AG04450 (cell line): ENCODE data around the gene AQP2. TPM values are rescaled to one million over a fixed set of nuclear protein-coding genes. Genes with fewer than 3 reads are reported as not detected.

Experiments used
- CTCF ChIA-PET: fragments of 300-600, 350-600 bp; formaldehyde crosslinking; extraction: SDS; loops from one replicate; lab custom pipeline; 2022; ENCODE audit warnings: antibody characterized with exemption, inconsistent platforms; lab: Charles Lee
- POLR2A ChIA-PET: fragments of 350-600 bp; formaldehyde crosslinking; extraction: SDS; loops from one replicate; lab custom pipeline; 2021; ENCODE audit warnings: antibody characterized with exemption, inconsistent platforms; lab: Yijun Ruan, JAX
- DNase-seq: peaks from one replicate; pipeline ENCODE4 v3.0.0-alpha.2; 2011; ENCODE audit warnings: low read depth, low spot score
- H3K27ac ChIP-seq: one replicate; pipeline ENCODE4 v1.5.1; 2012; ENCODE audit warnings: low read depth, low read length, control low read depth
- H3K27me3 ChIP-seq: one replicate; pipeline ENCODE4 v1.6.0; 2012; ENCODE audit warnings: low read length; ENCODE audit not compliant: control insufficient read depth, insufficient read depth
- H3K4me3 ChIP-seq: 2 replicates; pipeline ENCODE4 v1.5.1; 2011; ENCODE audit warnings: mild to moderate bottlenecking, low read depth, low read length, control low read depth
- H3K9me3 ChIP-seq: 2 replicates; pipeline ENCODE4 v1.5.1; 2012; ENCODE audit warnings: low read length; ENCODE audit not compliant: control insufficient read depth, insufficient read depth
- CTCF ChIP-seq: IDR thresholded peaks from 2 replicates; pipeline ENCODE4 v1.5.1; 2011; ENCODE audit warnings: low read depth, low read length, control low read depth, inconsistent platforms
- polyA plus RNA-seq: library from polyadenylated mRNA; depleted of rRNA; stranded (reverse); fragments of >200 nt; gene quantifications from 2 replicates; pipeline ENCODE4 v1.2.3, GENCODE V29; 2011

AQP2 gene
- polyA plus RNA-seq, 1 experiment = not detected

GRCh38 chr12:49907352-49907751 is 43.2 kb upstream of the AQP2 start:
- Histone ChIP-seq H3K9me3 (no peaks in the 10 kb centered on the region), H3K27ac (no peak overlapping the region), H3K4me3 (no peak overlapping the region), H3K27me3 (peaks cover 2% of the 10 kb centered on the region)
- CTCF ChIA-PET = interaction anchor here (0.8 to 2.5 kb wide), 5 partner anchors 38 to 205 kb away, joined by 3 to 13 read pairs (median 4); partner anchors contain the start of genes COX14 and TMBIM6
- no peak for TF ChIP-seq CTCF
- DNase-seq = no peak
- POLR2A ChIA-PET = no interaction called here

- CTCF ChIA-PET = interaction anchor here (1.8 kb wide), 1 partner anchor 36 kb away, joined by 7 read pairs; no protein-coding TSS in a partner anchor
- no peak for TF ChIP-seq CTCF
- Histone ChIP-seq H3K4me3 (no peak overlapping the region), H3K27ac (no peak overlapping the region), H3K9me3 (no peaks in the 10 kb centered on the region), H3K27me3 (peaks cover 2% of the 10 kb centered on the region)
- DNase-seq = no peak
- POLR2A ChIA-PET = interaction anchor here (0.6 to 1.2 kb wide), 2 partner anchors 40 to 287 kb away, joined by 4 to 7 read pairs; no protein-coding TSS in a partner anchor
These were observed 41.2 kb upstream of the AQP2 start for GRCh38 chr12:49909356-49909755.

GRCh38 chr12:49909826-49910225 is 40.7 kb upstream of the AQP2 start:
- TF ChIP-seq CTCF = no peak
- CTCF ChIA-PET = interaction anchor here (1.8 kb wide), 1 partner anchor 36 kb away, joined by 7 read pairs; no protein-coding TSS in a partner anchor
- H3K27me3 ChIP-seq = peaks cover 2% of the 10 kb centered on the region
- H3K27ac ChIP-seq = no peak overlapping the region
- POLR2A ChIA-PET = interaction anchor here (0.6 to 1.2 kb wide), 2 partner anchors 41 to 287 kb away, joined by 4 to 7 read pairs; no protein-coding TSS in a partner anchor
- no peak for DNase-seq
- H3K4me3 ChIP-seq = no peak overlapping the region
- H3K9me3 ChIP-seq = no peaks in the 10 kb centered on the region

- TF ChIP-seq CTCF = no peak
- no peak for DNase-seq
- Histone ChIP-seq H3K27ac (no peak overlapping the region), H3K4me3 (no peak overlapping the region), H3K27me3 (peaks cover 2% of the 10 kb centered on the region), H3K9me3 (no peaks in the 10 kb centered on the region)
- ChIA-PET CTCF (interaction anchor here (1.8 kb wide), 1 partner anchor 35 kb away, joined by 7 read pairs; no protein-coding TSS in a partner anchor), POLR2A (interaction anchor here (1.2 kb wide), 1 partner anchor 41 kb away, joined by 4 read pairs; no protein-coding TSS in a partner anchor)
These were observed 40.0 kb upstream of the AQP2 start for GRCh38 chr12:49910331-49911212.

GRCh38 chr12:49911213-49911605 is 39.3 kb upstream of the AQP2 start:
- POLR2A ChIA-PET = no interaction called here
- CTCF ChIA-PET = no interaction called here
- H3K4me3 ChIP-seq = no peak overlapping the region

More at GRCh38 chr12:49911213-49911605, 39.3 kb upstream of the AQP2 start:
- peaks cover 2% of the 10 kb centered on the region for H3K27me3 ChIP-seq
- no peak for TF ChIP-seq CTCF
- H3K9me3 ChIP-seq = no peaks in the 10 kb centered on the region
- DNase-seq = no peak
- H3K27ac ChIP-seq = no peak overlapping the region
